PC-9 (cell line): ENCODE measurements around the gene PALM. TPM values are rescaled to one million over a fixed set of nuclear protein-coding genes. Genes with fewer than 3 reads are reported as not detected.

Experiments
- BruUV-seq: library from RNA; stranded (reverse); fragments of 400-500 nt; replicated peaks from 2 replicates; lab custom pipeline; 2021; lab: Mats Ljungman, UMichigan
- CTCF ChIA-PET: fragments of 300-600 bp; sonication (Branson Sonifier 250); formaldehyde crosslinking; loops from one replicate; lab custom pipeline; 2022; ENCODE audit warnings: antibody characterized with exemption; lab: Charles Lee
- POLR2A ChIA-PET: fragments of 300-600 bp; sonication (Branson Sonifier 250); formaldehyde crosslinking; loops from one replicate; lab custom pipeline; 2022; ENCODE audit warnings: antibody characterized with exemption; ENCODE audit not compliant: unreplicated experiment; lab: Charles Lee
- DNase-seq, 2 experiments: peaks; one replicate each; pipeline versions ENCODE4 v3.0.0 to v3.0.0-alpha.2; 2015 to 2022; ENCODE audit warnings: mixed read lengths in 1 of 2
- H2AFZ ChIP-seq: fragments of 200-600 bp; sonication (generic); 2 replicates; pipeline ENCODE4 v1.8.1; 2017; ENCODE audit warnings: antibody characterized with exemption
- H3F3A ChIP-seq: fragments of 200-600 bp; sonication (generic); 2 replicates; pipeline ENCODE4 v1.8.1; 2017; ENCODE audit warnings: antibody characterized with exemption, mild to moderate bottlenecking, low read depth; ENCODE audit not compliant: insufficient read depth
- H3K27ac ChIP-seq: fragments of 200-600 bp; sonication (generic); 2 replicates; pipeline ENCODE4 v1.6.1; 2016; ENCODE audit warnings: mixed run types
- H3K27me3 ChIP-seq: fragments of 200-600 bp; sonication (generic); 2 replicates; pipeline ENCODE4 v1.6.1; 2016; ENCODE audit warnings: low read depth, mixed run types; ENCODE audit not compliant: insufficient read depth
- H3K36me3 ChIP-seq: fragments of 200-600 bp; sonication (generic); 2 replicates; pipeline ENCODE4 v1.6.1; 2016; ENCODE audit warnings: low read depth, mixed run types
- H3K4me1 ChIP-seq: fragments of 200-600 bp; sonication (generic); replicated peaks from 2 replicates; pipeline ENCODE4 v1.6.1; 2016; ENCODE audit warnings: mixed run types; ENCODE audit not compliant: insufficient read depth
- H3K4me2 ChIP-seq: fragments of 200-600 bp; sonication (generic); 2 replicates; pipeline ENCODE4 v1.6.1; 2017; ENCODE audit warnings: mixed run types
- H3K4me3 ChIP-seq: fragments of 200-600 bp; sonication (generic); 2 replicates; pipeline ENCODE4 v1.6.1; 2016; ENCODE audit warnings: mixed run types
- H3K79me2 ChIP-seq: fragments of 200-600 bp; sonication (generic); 2 replicates; pipeline ENCODE4 v1.6.1; 2017; ENCODE audit warnings: low read depth, mixed run types
- H3K9me2 ChIP-seq: fragments of 200-600 bp; sonication (generic); 2 replicates; pipeline ENCODE4 v1.8.1; 2017; ENCODE audit warnings: mild to moderate bottlenecking; ENCODE audit not compliant: insufficient read depth
- H3K9me3 ChIP-seq: fragments of 200-600 bp; sonication (generic); 2 replicates; pipeline ENCODE4 v1.8.1; 2016; ENCODE audit warnings: low read depth; ENCODE audit not compliant: insufficient read depth
- H4K20me1 ChIP-seq: fragments of 200-600 bp; sonication (generic); 2 replicates; pipeline ENCODE4 v1.8.1; 2017; ENCODE audit not compliant: insufficient read depth
- CTCF ChIP-seq: fragments of 200-600 bp; sonication (generic); conservative IDR thresholded peaks from 2 replicates; pipeline ENCODE4 v1.6.1; 2017; ENCODE audit warnings: mixed run types, antibody characterized with exemption, mild to moderate bottlenecking, moderate library complexity
- EZH2 ChIP-seq: fragments of 200-600 bp; sonication (generic); IDR thresholded peaks from 2 replicates; pipeline ENCODE4 v1.8.0; 2017; ENCODE audit warnings: antibody characterized with exemption, low read depth
- intact Hi-C: fragments of 100-400 bp; cut with micrococcal nuclease; formaldehyde crosslinking; loops from one replicate; pipeline ENCODE4 v1.10.0; 2022; ENCODE audit not compliant: unreplicated experiment
- total RNA-seq: library from RNA; stranded (reverse); gene quantifications from 2 replicates; pipeline ENCODE4 v1.2.3, GENCODE V29; 2021

Gene PALM
- total RNA-seq, 1 experiment from 2014 or later: 1.8 TPM

GRCh38 chr19:764301-764700 is 55.6 kb downstream of the PALM start:
- BruUV-seq: no TSS peak
- H3F3A ChIP-seq: peaks cover 32% of the 10 kb centered on the region; the same call in 1 of the 2 replicates
- H3K27ac ChIP-seq: no peak overlapping the region
- no peaks in the 10 kb centered on the region for H3K9me3 ChIP-seq
- no peaks in the 10 kb centered on the region for H3K4me1 ChIP-seq
- H4K20me1 ChIP-seq: peaks cover 14% of the 10 kb centered on the region
- H3K27me3 ChIP-seq: no peaks in the 10 kb centered on the region
- H3K36me3 ChIP-seq: 0 out of 2 replicates have a peak, but pooled peaks cover 8% of the 10 kb centered on the region
- intact Hi-C loops: no loop called here
- ChIA-PET POLR2A (no interaction called here), CTCF (no interaction called here)
- no peak overlapping the region for H3K4me2 ChIP-seq
- TF ChIP-seq CTCF (no peak), EZH2 (no peak)
- no peaks in the 10 kb centered on the region for H3K9me2 ChIP-seq
- no peak overlapping the region for H2AFZ ChIP-seq
- DNase-seq: no peak
- H3K4me3 ChIP-seq: no peak overlapping the region
- no peaks in the 10 kb centered on the region for H3K79me2 ChIP-seq

DNA sequence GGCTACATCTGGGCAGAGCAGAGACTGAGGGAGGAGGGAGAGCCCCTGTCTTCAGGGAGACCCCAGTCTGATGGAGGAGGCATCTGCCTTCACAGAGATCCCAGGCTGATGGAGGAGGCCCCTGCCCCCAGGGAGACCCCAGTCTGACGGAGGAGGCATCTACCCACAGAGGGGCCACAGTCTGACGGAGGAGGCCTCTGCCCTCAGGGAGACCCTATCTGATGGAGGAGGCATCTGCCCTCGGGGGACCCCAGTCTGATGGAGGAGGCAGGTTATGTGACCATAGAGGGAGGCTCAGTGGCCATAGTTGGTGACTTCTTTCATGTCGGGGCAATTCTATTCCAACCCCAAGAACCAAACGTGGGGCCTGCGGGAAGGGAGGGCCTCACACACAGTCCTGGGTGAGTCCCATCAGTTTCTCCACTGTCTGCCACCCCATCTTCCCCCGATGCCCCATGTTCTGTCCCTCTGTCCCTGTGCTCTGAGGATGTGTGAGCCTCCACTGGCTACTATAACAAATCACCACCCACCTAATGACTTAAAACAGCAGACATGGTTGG is 56.5 kb downstream of the PALM start:
- POLR2A ChIA-PET: no interaction called here
- no peak overlapping the region for H3K4me3 ChIP-seq
- no peak for DNase-seq

GRCh38 chr19:768424-768823 is 59.7 kb downstream of the PALM start:
- no peak overlapping the region for H3K4me2 ChIP-seq
- H3F3A ChIP-seq: peaks cover 37% of the 10 kb centered on the region; the same call in 1 of the 2 replicates
- intact Hi-C loops: no loop called here
- 0 out of 2 replicates have a peak, but pooled peaks cover 7% of the 10 kb centered on the region for H4K20me1 ChIP-seq
- H3K9me2 ChIP-seq: no peaks in the 10 kb centered on the region
- H3K4me1 ChIP-seq: no peaks in the 10 kb centered on the region
- H3K4me3 ChIP-seq: no peak overlapping the region
- peak in 1 of 2 experiments; percentile 51 for DNase-seq
- no peaks in the 10 kb centered on the region for H3K27me3 ChIP-seq
- ChIA-PET CTCF (no interaction called here), POLR2A (no interaction called here)
- no peak overlapping the region for H2AFZ ChIP-seq
- no peaks in the 10 kb centered on the region for H3K9me3 ChIP-seq
- no TSS peak for BruUV-seq
- TF ChIP-seq EZH2: no peak
- TF ChIP-seq CTCF: no peak
- 0 out of 2 replicates have a peak, but pooled peaks cover 8% of the 10 kb centered on the region for H3K36me3 ChIP-seq
- H3K27ac ChIP-seq: no peak overlapping the region
- H3K79me2 ChIP-seq: no peaks in the 10 kb centered on the region

More for the DNA sequence above, 56.5 kb downstream of the PALM start:
- H4K20me1 ChIP-seq: 0 out of 2 replicates have a peak, but pooled peaks cover 9% of the 10 kb centered on the region
- H3K9me3 ChIP-seq: no peaks in the 10 kb centered on the region
- H3K36me3 ChIP-seq: 0 out of 2 replicates have a peak, but pooled peaks cover 8% of the 10 kb centered on the region
- H3F3A ChIP-seq: peaks cover 27% of the 10 kb centered on the region; the same call in 1 of the 2 replicates
- TF ChIP-seq EZH2 (no peak), CTCF (no peak)
- intact Hi-C loops: no loop called here
- H2AFZ ChIP-seq: no peak overlapping the region
- no peak overlapping the region for H3K4me2 ChIP-seq
- no peak overlapping the region for H3K27ac ChIP-seq
- no peaks in the 10 kb centered on the region for H3K9me2 ChIP-seq
- no TSS peak for BruUV-seq
- H3K79me2 ChIP-seq: no peaks in the 10 kb centered on the region
- CTCF ChIA-PET: no interaction called here
- no peaks in the 10 kb centered on the region for H3K27me3 ChIP-seq
- no peaks in the 10 kb centered on the region for H3K4me1 ChIP-seq
